22Rv1 (cell line): ENCODE data around the gene TMEM144.

ENCODE experiments used
- H3K27ac ChIP-seq: fragments of 450-650 bp; 2 replicates; pipeline ENCODE4 v1.5.1; 2017
- CTCF ChIP-seq: fragments of 450-650 bp; IDR thresholded peaks from 2 replicates; pipeline ENCODE4 v1.5.1; 2017; ENCODE audit warnings: mild to moderate bottlenecking
- ZFX ChIP-seq: fragments of 450-650 bp; IDR thresholded peaks from 2 replicates; pipeline ENCODE4 v1.6.1; 2017; ENCODE audit warnings: antibody characterized with exemption, borderline replicate concordance

Gene TMEM144

GRCh38 chr4:158176776-158177175 lies 33.5 kb upstream of the TMEM144 start:
- TF ChIP-seq CTCF: no peak
- TF ChIP-seq ZFX: no peak
- H3K27ac ChIP-seq: no peak overlapping the region

GRCh38 chr4:158179465-158179864 lies 30.8 kb upstream of the TMEM144 start:
- no peak overlapping the region for H3K27ac ChIP-seq
- TF ChIP-seq CTCF: no peak
- no peak for TF ChIP-seq ZFX

- no peak overlapping the region for H3K27ac ChIP-seq
- TF ChIP-seq ZFX (no peak), CTCF (no peak)
Observed at GRCh38 chr4:158181906-158182305, 28.4 kb upstream of the TMEM144 start.

- H3K27ac ChIP-seq: no peak overlapping the region
- TF ChIP-seq CTCF: no peak
- no peak for TF ChIP-seq ZFX
Observed at GRCh38 chr4:158182736-158183135, 27.6 kb upstream of the TMEM144 start.

GRCh38 chr4:158186815-158187214 lies 23.5 kb upstream of the TMEM144 start:
- no peak for TF ChIP-seq ZFX
- TF ChIP-seq CTCF: no peak

GRCh38 chr4:158189422-158189821 lies 20.9 kb upstream of the TMEM144 start:
- TF ChIP-seq CTCF: no peak
- TF ChIP-seq ZFX: no peak

More at GRCh38 chr4:158186815-158187214, 23.5 kb upstream of the TMEM144 start:
- H3K27ac ChIP-seq: no peak overlapping the region

GRCh38 chr4:158190718-158191117 lies 19.6 kb upstream of the TMEM144 start:
- TF ChIP-seq ZFX: no peak
- TF ChIP-seq CTCF: no peak
- H3K27ac ChIP-seq: no peak overlapping the region

More at GRCh38 chr4:158189422-158189821, 20.9 kb upstream of the TMEM144 start:
- no peak overlapping the region for H3K27ac ChIP-seq
